ENCODE results near the gene MRPS22.

DNA sequence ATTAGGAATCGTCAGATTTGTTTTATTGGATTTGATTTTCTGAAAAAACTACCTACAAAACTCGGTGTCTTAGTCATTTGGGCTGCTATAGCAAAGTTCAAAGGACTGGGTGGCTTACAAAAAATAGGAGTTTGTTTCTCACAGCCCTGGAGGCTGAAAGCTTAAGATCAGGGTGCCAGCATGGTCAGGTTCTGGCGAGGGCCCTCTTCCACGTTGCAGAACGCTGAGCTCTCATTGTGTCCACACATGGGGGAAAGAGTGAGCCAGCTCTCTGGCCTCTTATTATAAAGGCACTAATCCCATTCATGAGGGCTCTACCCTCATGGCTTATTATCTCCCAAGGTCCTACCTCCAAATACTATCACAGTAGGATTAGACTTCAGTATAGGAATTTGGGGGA is 40.6 kb upstream of the MRPS22 start:
- TF ChIP-seq POLR2AphosphoS5 (IDR thresholded peaks at IDR 0.05) (no peak), POLR2A (IDR thresholded peaks at IDR 0.05) (no peak), EP300 (IDR thresholded peaks at IDR 0.05) (no peak)
- TF ChIP-seq, protein P1, sequence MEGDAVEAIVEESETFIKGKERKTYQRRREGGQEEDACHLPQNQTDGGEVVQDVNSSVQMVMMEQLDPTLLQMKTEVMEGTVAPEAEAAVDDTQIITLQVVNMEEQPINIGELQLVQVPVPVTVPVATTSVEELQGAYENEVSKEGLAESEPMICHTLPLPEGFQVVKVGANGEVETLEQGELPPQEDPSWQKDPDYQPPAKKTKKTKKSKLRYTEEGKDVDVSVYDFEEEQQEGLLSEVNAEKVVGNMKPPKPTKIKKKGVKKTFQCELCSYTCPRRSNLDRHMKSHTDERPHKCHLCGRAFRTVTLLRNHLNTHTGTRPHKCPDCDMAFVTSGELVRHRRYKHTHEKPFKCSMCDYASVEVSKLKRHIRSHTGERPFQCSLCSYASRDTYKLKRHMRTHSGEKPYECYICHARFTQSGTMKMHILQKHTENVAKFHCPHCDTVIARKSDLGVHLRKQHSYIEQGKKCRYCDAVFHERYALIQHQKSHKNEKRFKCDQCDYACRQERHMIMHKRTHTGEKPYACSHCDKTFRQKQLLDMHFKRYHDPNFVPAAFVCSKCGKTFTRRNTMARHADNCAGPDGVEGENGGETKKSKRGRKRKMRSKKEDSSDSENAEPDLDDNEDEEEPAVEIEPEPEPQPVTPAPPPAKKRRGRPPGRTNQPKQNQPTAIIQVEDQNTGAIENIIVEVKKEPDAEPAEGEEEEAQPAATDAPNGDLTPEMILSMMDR (IDR thresholded peaks at IDR 0.05): no peak

All from suprapubic skin (tissue), 4 donors.